A673 (cell line): Measurements from ENCODE around the gene AANAT. TPM values are rescaled to one million over a fixed set of nuclear protein-coding genes. Genes with fewer than 3 reads are reported as not detected.

Experiments
- BruUV-seq: library from RNA; stranded (reverse); fragments of 400-500 nt; replicated peaks from 2 replicates; lab custom pipeline; 2021; lab: Mats Ljungman, UMichigan
- CTCF ChIA-PET: fragments of 300-600 bp; sonication (Branson Sonifier 250); formaldehyde crosslinking; loops from one replicate; lab custom pipeline; 2022; ENCODE audit warnings: antibody characterized with exemption; lab: Charles Lee
- POLR2A ChIA-PET: fragments of 300-600 bp; sonication (Branson Sonifier 250); formaldehyde crosslinking; loops from one replicate; lab custom pipeline; 2022; ENCODE audit warnings: antibody characterized with exemption; ENCODE audit not compliant: low non-redundant PET; lab: Charles Lee
- DNase-seq: peaks from one replicate; pipeline ENCODE4 v3.0.0-alpha.2; 2015; ENCODE audit warnings: low spot score
- H3K27ac ChIP-seq: fragments of 200-600 bp; sonication (generic); 2 replicates; pipeline ENCODE4 v1.5.1; 2016; ENCODE audit warnings: mixed run types, low read depth, mild to moderate bottlenecking, mixed read lengths, antibody characterized with exemption, low read length; ENCODE audit not compliant: poor library complexity, severe bottlenecking
- H3K27me3 ChIP-seq: fragments of 200-600 bp; sonication (generic); replicated peaks from 2 replicates; pipeline ENCODE4 v1.6.1; 2017; ENCODE audit warnings: mixed run types, low read depth, mild to moderate bottlenecking, mixed read lengths, antibody characterized with exemption, low read length; ENCODE audit not compliant: insufficient read depth, poor library complexity
- H3K36me3 ChIP-seq: fragments of 200-600 bp; sonication (generic); 2 replicates; pipeline ENCODE4 v1.6.1; 2016; ENCODE audit warnings: mixed run types, mild to moderate bottlenecking, mixed read lengths, antibody characterized with exemption, low read length; ENCODE audit not compliant: insufficient read depth, poor library complexity, severe bottlenecking
- H3K4me1 ChIP-seq: fragments of 200-600 bp; sonication (generic); 2 replicates; pipeline ENCODE4 v1.6.1; 2017; ENCODE audit warnings: mixed run types, mild to moderate bottlenecking, mixed read lengths, antibody characterized with exemption, low read length; ENCODE audit not compliant: insufficient read depth, poor library complexity, severe bottlenecking
- H3K4me3 ChIP-seq: fragments of 200-600 bp; sonication (generic); 2 replicates; pipeline ENCODE4 v1.5.1; 2016; ENCODE audit warnings: low read depth, mixed run types, mild to moderate bottlenecking, mixed read lengths, low read length; ENCODE audit not compliant: poor library complexity, severe bottlenecking
- H3K9me3 ChIP-seq: fragments of 200-600 bp; sonication (generic); 2 replicates; pipeline ENCODE4 v1.6.1; 2016; ENCODE audit warnings: mixed run types, low read depth, mild to moderate bottlenecking, mixed read lengths, antibody characterized with exemption, low read length; ENCODE audit not compliant: poor library complexity, severe bottlenecking
- EZH2 ChIP-seq: fragments of 200-600 bp; sonication (generic); IDR thresholded peaks from 2 replicates; pipeline ENCODE4 v1.6.1; 2017; ENCODE audit warnings: borderline replicate concordance, low read depth, mild to moderate bottlenecking, mixed read lengths, antibody characterized with exemption, low read length; ENCODE audit not compliant: poor library complexity, severe bottlenecking
- intact Hi-C: fragments of 100-400 bp; cut with micrococcal nuclease; formaldehyde crosslinking; loops from one replicate; pipeline ENCODE4 v1.10.0; 2022; ENCODE audit not compliant: unreplicated experiment
- total RNA-seq: library from RNA; stranded (reverse); gene quantifications from 2 replicates; pipeline ENCODE4 v1.2.3, GENCODE V29; 2021
- TF ChIP-seq, protein P1 (sequence below): fragments of 300-800, 200-600 bp; sonication (generic); conservative IDR thresholded peaks from 2 replicates; pipeline ENCODE4 v1.5.1; 2017; ENCODE audit warnings: low read depth, mild to moderate bottlenecking, antibody characterized with exemption, low read length, moderate library complexity, mixed read lengths

AANAT gene
- total RNA-seq, 1 experiment from 2014 or later = not detected

DNA sequence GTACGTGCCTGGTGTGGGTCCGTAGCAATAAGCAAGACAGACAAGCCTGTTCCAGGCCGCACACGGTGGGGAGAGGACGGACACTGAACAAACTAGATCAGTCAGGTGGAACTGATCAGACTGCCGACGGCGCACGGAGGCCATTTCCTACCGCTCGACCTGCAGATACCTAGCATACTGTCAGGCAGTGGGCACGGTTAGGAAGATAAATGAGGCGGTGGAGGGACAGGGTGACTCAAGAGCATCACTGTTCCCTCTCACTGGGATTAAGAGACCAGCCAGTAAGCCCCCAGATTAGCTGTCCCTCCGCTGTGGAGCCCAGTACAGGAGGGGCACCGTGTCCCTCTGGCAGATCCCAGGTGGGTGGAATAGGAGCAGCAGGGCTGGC lies 4.8 kb downstream of the AANAT start:
- Histone ChIP-seq H3K27me3 (no peaks in the 10 kb centered on the region), H3K4me3 (no peak overlapping the region), H3K36me3 (no peaks in the 10 kb centered on the region), H3K4me1 (peaks cover 4% of the 10 kb centered on the region), H3K27ac (no peak overlapping the region), H3K9me3 (no peaks in the 10 kb centered on the region)
- CTCF ChIA-PET = no interaction called here
- TF ChIP-seq EZH2 = no peak
- DNase-seq = no peak
- POLR2A ChIA-PET = no interaction called here
- no TSS peak for BruUV-seq
- intact Hi-C loops = no loop called here

DNA sequence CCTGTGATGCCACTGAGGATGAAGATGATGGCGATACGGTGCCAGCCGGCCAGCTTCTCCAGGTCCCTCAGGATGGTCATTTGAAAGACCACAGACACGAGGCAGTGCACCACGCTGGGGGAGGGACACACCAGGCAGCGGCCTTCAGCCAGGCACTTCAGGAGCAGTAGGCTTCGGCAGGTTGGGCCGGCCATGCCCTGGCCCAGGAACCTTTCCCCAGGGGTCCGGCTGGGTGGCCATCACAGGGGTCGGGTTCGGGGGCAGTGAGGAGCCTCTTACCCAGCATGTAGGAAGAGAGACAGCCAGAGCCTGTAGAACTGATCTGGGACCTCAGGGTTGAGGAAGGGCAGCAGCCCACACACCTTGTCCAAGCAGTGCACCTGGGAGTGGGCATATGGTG lies 5.3 kb downstream of the AANAT start:
- CTCF ChIA-PET = no interaction called here
- POLR2A ChIA-PET = no interaction called here
- intact Hi-C loops = no loop called here
- H3K9me3 ChIP-seq = no peaks in the 10 kb centered on the region
- H3K4me1 ChIP-seq = no peaks in the 10 kb centered on the region
- BruUV-seq = no TSS peak
- no peak overlapping the region for H3K4me3 ChIP-seq
- DNase-seq = no peak
- TF ChIP-seq, protein P1, sequence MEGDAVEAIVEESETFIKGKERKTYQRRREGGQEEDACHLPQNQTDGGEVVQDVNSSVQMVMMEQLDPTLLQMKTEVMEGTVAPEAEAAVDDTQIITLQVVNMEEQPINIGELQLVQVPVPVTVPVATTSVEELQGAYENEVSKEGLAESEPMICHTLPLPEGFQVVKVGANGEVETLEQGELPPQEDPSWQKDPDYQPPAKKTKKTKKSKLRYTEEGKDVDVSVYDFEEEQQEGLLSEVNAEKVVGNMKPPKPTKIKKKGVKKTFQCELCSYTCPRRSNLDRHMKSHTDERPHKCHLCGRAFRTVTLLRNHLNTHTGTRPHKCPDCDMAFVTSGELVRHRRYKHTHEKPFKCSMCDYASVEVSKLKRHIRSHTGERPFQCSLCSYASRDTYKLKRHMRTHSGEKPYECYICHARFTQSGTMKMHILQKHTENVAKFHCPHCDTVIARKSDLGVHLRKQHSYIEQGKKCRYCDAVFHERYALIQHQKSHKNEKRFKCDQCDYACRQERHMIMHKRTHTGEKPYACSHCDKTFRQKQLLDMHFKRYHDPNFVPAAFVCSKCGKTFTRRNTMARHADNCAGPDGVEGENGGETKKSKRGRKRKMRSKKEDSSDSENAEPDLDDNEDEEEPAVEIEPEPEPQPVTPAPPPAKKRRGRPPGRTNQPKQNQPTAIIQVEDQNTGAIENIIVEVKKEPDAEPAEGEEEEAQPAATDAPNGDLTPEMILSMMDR = no peak
- TF ChIP-seq EZH2 = no peak
- H3K36me3 ChIP-seq = no peaks in the 10 kb centered on the region
- H3K27me3 ChIP-seq = no peaks in the 10 kb centered on the region
- no peak overlapping the region for H3K27ac ChIP-seq

DNA sequence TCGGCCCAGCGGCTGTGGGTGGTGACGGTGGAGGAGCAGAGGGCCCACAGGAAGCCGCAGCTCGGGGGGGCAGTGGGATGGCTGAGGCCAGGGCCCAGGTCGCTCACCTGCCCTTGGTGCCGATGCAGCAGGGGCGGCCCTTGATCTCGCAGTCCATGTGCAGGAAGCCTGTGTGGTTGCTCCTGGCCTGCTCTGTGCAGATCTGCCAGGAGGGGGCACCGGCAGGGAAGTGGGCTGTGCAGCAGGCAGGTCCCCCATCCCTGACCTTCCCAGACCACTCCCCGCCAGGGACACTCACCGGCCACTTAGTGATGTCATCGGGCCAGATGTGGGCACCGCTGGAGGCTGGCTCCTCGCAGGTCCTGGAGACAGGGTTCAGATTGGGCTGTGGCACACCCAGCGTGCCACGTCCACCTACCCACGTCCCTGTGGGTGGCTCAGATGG lies 6.2 kb downstream of the AANAT start:
- DNase-seq = no peak
- CTCF ChIA-PET = interaction anchor here (0.6 kb wide), 1 partner anchor 30 kb away, joined by 3 read pairs; no protein-coding TSS in a partner anchor
- POLR2A ChIA-PET = no interaction called here
- Histone ChIP-seq H3K27me3 (no peaks in the 10 kb centered on the region), H3K9me3 (no peaks in the 10 kb centered on the region), H3K4me3 (no peak overlapping the region), H3K27ac (no peak overlapping the region), H3K36me3 (no peaks in the 10 kb centered on the region), H3K4me1 (no peaks in the 10 kb centered on the region)
- TF ChIP-seq EZH2 = no peak
- TF ChIP-seq, protein P1 = peak; percentile 37; the same call in 1 of the 2 replicates
- intact Hi-C loops = no loop called here
- BruUV-seq = no TSS peak

DNA sequence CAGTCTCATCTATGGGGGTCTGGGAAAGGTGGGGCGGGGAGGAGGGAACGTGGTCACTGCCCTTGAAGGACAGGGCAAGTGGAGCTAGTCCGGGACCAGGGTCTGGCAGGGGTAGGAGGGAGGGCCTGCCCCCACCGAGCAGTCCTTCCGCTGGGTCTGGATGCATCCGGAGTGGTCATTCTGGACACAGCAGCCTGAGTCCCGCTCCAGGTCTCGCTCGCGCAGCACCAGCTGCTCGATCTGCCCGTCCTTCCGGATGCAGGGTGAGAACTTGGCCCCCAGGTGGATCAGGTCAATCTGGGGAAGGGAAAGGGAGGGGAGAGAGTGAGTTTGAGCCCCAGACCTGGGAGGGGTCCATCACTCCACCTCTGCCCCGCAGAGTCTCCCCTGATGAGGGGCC lies 6.8 kb downstream of the AANAT start:
- Histone ChIP-seq H3K27ac (no peak overlapping the region), H3K4me1 (no peaks in the 10 kb centered on the region), H3K36me3 (no peaks in the 10 kb centered on the region), H3K9me3 (no peaks in the 10 kb centered on the region), H3K4me3 (no peak overlapping the region), H3K27me3 (no peaks in the 10 kb centered on the region)
- ChIA-PET CTCF (no interaction called here), POLR2A (no interaction called here)
- intact Hi-C loops = no loop called here
- TF ChIP-seq EZH2 = no peak
- TF ChIP-seq, protein P1 = no peak
- no peak for DNase-seq
- BruUV-seq = no TSS peak
